NCI-H2171 (cell line): ENCODE results near the gene FRAS1.
"Not testable (repeated sequence)": the region's sequence is repeated elsewhere in the genome, so short reads cannot be mapped to it uniquely, and the experiment has no call there.

Source experiments
- DNase-seq: peaks from one replicate; lab custom pipeline; 2025; lab: John Stamatoyannopoulos, UW

Gene FRAS1

GRCh38 chr4:78058591-78059523 is 1.7 kb downstream of the FRAS1 start:
- DNase-seq, result no peak

- peak; percentile 26 for DNase-seq
These were observed 2.4 kb downstream of the FRAS1 start for GRCh38 chr4:78059524-78059889.

GRCh38 chr4:78059938-78060337 is 2.8 kb downstream of the FRAS1 start:
- no peak for DNase-seq

GRCh38 chr4:78061939-78062570 is 4.9 kb downstream of the FRAS1 start:
- DNase-seq, result no peak

- DNase-seq, result no peak
These were observed 8.5 kb downstream of the FRAS1 start for GRCh38 chr4:78065508-78066192.

- DNase-seq, result no peak
These were observed 11.4 kb downstream of the FRAS1 start for GRCh38 chr4:78068481-78068880.

GRCh38 chr4:78069319-78069718 is 12.2 kb downstream of the FRAS1 start:
- no peak for DNase-seq

GRCh38 chr4:78069859-78070258 is 12.7 kb downstream of the FRAS1 start:
- DNase-seq, result no peak

- DNase-seq, result no peak
These were observed 13.7 kb downstream of the FRAS1 start for GRCh38 chr4:78070731-78071282.

- DNase-seq, result no peak
These were observed 17.6 kb downstream of the FRAS1 start for GRCh38 chr4:78074759-78075158.

- DNase-seq, result no peak
These were observed 18.9 kb downstream of the FRAS1 start for GRCh38 chr4:78075986-78076385.

- DNase-seq, result no peak
These were observed 21.0 kb downstream of the FRAS1 start for GRCh38 chr4:78078101-78078500.

- DNase-seq, result peak; percentile 85
These were observed 22.8 kb downstream of the FRAS1 start for GRCh38 chr4:78079726-78080430.

- no peak for DNase-seq
These were observed 24.4 kb downstream of the FRAS1 start for GRCh38 chr4:78081541-78081940.

- no peak for DNase-seq
These were observed 25.9 kb downstream of the FRAS1 start for GRCh38 chr4:78083035-78083434.

- DNase-seq, result no peak
These were observed 34.4 kb downstream of the FRAS1 start for GRCh38 chr4:78091534-78091933.

- not testable (repeated sequence) for DNase-seq
These were observed 35.2 kb downstream of the FRAS1 start for GRCh38 chr4:78092350-78092749.

GRCh38 chr4:78092850-78093249 is 35.7 kb downstream of the FRAS1 start:
- DNase-seq, result no peak

GRCh38 chr4:78095081-78095480 is 38.0 kb downstream of the FRAS1 start:
- DNase-seq, result no peak

GRCh38 chr4:78099058-78099457 is 41.9 kb downstream of the FRAS1 start:
- no peak for DNase-seq

GRCh38 chr4:78100060-78100459 is 42.9 kb downstream of the FRAS1 start:
- DNase-seq, result no peak

GRCh38 chr4:78119698-78120097 is 62.6 kb downstream of the FRAS1 start:
- no peak for DNase-seq
